GM08714 (cell line): ENCODE results near the gene LRRC26.

Experiments
- H3K4me3 ChIP-seq: fragments of 200-500 bp; sonication (Bioruptor generic); 2 replicates; pipeline ENCODE4 v1.5.1; 2014; ENCODE audit warnings: mild to moderate bottlenecking, low read length, inconsistent platforms
- ZNF274 ChIP-seq: IDR thresholded peaks from 2 replicates; pipeline ENCODE4 v1.6.1; 2012; ENCODE audit warnings: mild to moderate bottlenecking, low read depth, low read length

The LRRC26 gene

GRCh38 chr9:137150617-137151457 lies 19.0 kb downstream of the LRRC26 start:
- TF ChIP-seq ZNF274 = no peak
- no peak overlapping the region for H3K4me3 ChIP-seq

- no peak for TF ChIP-seq ZNF274
- H3K4me3 ChIP-seq = no peak overlapping the region
Observed at GRCh38 chr9:137149942-137150616, 19.8 kb downstream of the LRRC26 start.

DNA sequence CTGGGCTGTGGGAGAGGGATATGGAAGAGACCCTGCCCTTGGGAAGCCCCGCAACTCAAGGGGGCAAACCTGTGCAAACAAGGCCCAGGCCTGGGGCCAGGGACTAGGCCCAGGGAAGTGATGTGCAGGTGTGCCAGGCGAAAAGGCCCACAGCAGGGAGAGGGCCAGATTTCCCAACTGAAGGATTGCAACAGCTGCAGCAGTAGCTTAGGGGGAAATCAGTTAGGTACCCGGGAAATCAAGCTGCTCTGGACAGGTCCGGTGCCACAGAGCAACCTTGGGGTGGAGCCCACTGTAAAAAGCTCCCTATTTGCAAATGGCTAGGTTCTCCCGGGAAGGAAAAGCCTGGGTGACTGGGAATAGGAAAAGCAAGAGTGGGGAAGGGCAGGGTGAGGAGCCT lies 20.5 kb downstream of the LRRC26 start:
- no peak overlapping the region for H3K4me3 ChIP-seq
- TF ChIP-seq ZNF274 = no peak

DNA sequence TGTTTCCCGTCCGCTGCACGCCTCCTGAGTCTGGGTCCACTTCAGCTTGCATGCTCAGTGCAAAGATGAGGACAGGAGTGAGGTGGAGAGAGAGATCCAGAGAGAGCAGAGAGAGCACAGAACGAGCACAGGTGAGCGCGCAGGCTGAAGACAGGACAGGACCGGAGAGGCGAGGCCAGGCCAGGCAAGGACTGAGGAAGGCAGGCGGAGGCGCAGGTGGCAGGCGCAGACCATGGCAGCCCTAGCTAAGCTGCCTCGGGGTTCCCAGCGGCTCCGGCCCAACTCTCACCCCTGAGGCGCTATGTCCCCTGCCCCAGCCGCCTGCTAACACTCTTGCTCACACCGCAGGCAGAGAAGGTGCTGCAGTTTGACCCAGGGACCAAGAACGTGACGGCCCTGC lies 21.2 kb downstream of the LRRC26 start:
- no peak for TF ChIP-seq ZNF274
- H3K4me3 ChIP-seq = no peak overlapping the region

- no peak for TF ChIP-seq ZNF274
- H3K4me3 ChIP-seq = no peak overlapping the region
Observed at GRCh38 chr9:137148242-137148641, 21.6 kb downstream of the LRRC26 start.

GRCh38 chr9:137147793-137148160 lies 22.1 kb downstream of the LRRC26 start:
- H3K4me3 ChIP-seq = no peak overlapping the region
- no peak for TF ChIP-seq ZNF274

DNA sequence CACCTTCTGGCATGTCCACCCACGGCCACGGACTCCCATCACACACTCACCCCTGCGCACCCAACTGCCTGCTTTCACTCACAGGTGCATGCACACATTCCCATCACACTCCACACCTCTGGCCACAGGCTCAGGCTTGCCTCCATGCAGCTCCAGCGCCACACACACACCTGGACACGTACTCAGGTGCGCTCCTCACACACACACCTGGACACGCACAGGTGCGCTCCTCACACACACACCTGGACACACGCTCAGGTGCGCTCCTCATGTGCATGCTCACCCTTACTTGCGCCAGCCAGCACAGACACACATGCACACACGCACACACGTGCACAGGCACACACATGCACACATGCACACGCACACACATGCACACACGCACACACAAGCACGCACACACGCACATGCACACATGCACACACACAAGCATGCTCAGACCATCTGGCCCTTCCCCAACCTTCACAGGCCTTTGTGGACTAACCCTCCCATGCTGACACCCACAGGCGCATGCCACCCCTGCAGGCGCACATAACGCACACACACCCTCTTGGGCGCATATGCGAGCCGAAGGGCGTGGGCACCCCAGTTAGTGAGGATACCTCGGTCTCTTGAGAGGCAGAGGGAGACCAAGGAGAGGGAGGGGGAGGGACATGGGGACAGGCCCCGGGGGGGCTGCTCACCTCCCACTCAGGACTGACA lies 22.6 kb downstream of the LRRC26 start:
- TF ChIP-seq ZNF274 = no peak
- H3K4me3 ChIP-seq = no peak overlapping the region

GRCh38 chr9:137146527-137146918 lies 23.3 kb downstream of the LRRC26 start:
- no peak overlapping the region for H3K4me3 ChIP-seq
- TF ChIP-seq ZNF274 = no peak

DNA sequence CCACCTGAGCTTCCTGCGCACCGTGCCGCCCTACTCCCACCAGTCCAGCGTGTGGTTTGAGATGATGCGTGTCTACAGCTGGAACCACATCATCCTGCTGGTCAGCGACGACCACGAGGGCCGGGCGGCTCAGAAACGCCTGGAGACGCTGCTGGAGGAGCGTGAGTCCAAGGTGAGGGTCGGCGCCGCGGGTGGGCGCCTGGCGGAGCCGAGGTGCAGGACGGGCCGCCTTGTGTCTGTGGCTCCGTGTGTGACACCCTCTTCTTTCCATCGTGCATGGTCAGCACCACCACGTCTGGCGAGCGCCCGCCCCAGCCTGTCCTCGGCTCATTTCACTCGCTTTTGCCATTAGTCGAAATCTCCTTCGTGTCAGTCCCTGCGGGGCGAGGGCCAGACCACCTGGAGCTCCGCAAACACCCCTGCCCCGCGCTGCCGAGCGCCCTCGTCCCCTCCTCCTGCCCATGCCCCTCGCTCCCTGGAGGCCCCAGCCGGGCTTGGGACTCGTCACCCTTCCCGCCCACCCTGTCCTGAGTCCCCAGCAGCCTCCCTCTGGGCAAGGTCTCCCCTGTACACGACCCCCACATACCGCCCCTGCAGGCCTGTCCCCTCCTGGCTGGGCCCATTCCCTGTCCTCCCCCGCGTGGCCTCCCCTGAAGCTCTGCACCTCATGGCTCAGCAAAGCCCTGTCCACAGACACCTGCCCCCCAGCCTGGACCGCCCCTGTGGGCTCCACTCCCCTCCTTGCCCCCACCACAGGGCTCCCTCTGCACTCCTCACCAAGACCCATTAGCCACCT lies 23.9 kb downstream of the LRRC26 start:
- TF ChIP-seq ZNF274 = no peak
- H3K4me3 ChIP-seq = no peak overlapping the region

GRCh38 chr9:137143459-137143858 lies 26.4 kb downstream of the LRRC26 start:
- no peak overlapping the region for H3K4me3 ChIP-seq
- TF ChIP-seq ZNF274 = no peak

- no peak for TF ChIP-seq ZNF274
- no peak overlapping the region for H3K4me3 ChIP-seq
Observed at GRCh38 chr9:137141976-137142936, 27.6 kb downstream of the LRRC26 start.

- H3K4me3 ChIP-seq = no peak overlapping the region
- no peak for TF ChIP-seq ZNF274
Observed at GRCh38 chr9:137141050-137141810, 28.6 kb downstream of the LRRC26 start.
